Measurements from ENCODE around the gene MOSPD3. TPM values are rescaled to one million over a fixed set of nuclear protein-coding genes. Genes with fewer than 3 reads are reported as not detected.
"Not testable (repeated sequence)": the region's sequence is repeated elsewhere in the genome, so short reads cannot be mapped to it uniquely, and the experiment has no call there.

The MOSPD3 gene
- total RNA-seq, 2 experiments from 2014 or later, result 10.4 to 12.0 TPM

- DNase-seq (ENCODE audit: low spot score), result no peak
- Histone ChIP-seq H3K4me1 (ENCODE audit: insufficient read depth, low read length, poor library complexity, severe bottlenecking) (no peaks in the 10 kb centered on the region), H3K4me3 (ENCODE audit: low read depth, low read length, poor library complexity, severe bottlenecking) (no peak overlapping the region), H3K79me2 (ENCODE audit: insufficient read depth, low read depth, low read length) (no peaks in the 10 kb centered on the region), H3K9me3 (ENCODE audit: low read length) (no peaks in the 10 kb centered on the region), H3K27ac (ENCODE audit: low read depth, low read length, poor library complexity, severe bottlenecking) (no peak overlapping the region), H2AFZ (ENCODE audit: low read length) (no peak overlapping the region), H3K36me3 (ENCODE audit: insufficient read depth, low read length) (no peaks in the 10 kb centered on the region), H3K4me2 (ENCODE audit: low read length) (no peak overlapping the region), H4K20me1 (ENCODE audit: insufficient read depth, low read length) (no peaks in the 10 kb centered on the region), H3K9me2 (ENCODE audit: insufficient read depth, low read length) (no peaks in the 10 kb centered on the region)
- POLR2A ChIA-PET, result no interaction called here
- no TSS peak for BruUV-seq (replicated peaks)
- intact Hi-C loops (cut with micrococcal nuclease; ENCODE audit: unreplicated experiment), result no loop called here
- CTCF ChIA-PET (ENCODE audit: unreplicated experiment), result no interaction called here
- TF ChIP-seq, protein P1, sequence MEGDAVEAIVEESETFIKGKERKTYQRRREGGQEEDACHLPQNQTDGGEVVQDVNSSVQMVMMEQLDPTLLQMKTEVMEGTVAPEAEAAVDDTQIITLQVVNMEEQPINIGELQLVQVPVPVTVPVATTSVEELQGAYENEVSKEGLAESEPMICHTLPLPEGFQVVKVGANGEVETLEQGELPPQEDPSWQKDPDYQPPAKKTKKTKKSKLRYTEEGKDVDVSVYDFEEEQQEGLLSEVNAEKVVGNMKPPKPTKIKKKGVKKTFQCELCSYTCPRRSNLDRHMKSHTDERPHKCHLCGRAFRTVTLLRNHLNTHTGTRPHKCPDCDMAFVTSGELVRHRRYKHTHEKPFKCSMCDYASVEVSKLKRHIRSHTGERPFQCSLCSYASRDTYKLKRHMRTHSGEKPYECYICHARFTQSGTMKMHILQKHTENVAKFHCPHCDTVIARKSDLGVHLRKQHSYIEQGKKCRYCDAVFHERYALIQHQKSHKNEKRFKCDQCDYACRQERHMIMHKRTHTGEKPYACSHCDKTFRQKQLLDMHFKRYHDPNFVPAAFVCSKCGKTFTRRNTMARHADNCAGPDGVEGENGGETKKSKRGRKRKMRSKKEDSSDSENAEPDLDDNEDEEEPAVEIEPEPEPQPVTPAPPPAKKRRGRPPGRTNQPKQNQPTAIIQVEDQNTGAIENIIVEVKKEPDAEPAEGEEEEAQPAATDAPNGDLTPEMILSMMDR (conservative IDR thresholded peaks at IDR 0.05; ENCODE audit: low read length), result no peak
- no peak for TF ChIP-seq EZH2phosphoT487 (IDR thresholded peaks at IDR 0.05; ENCODE audit: borderline replicate concordance, low read depth, low read length)
Observed at GRCh38 chr7:100654908-100655831, 42.8 kb downstream of the MOSPD3 start.

DNA sequence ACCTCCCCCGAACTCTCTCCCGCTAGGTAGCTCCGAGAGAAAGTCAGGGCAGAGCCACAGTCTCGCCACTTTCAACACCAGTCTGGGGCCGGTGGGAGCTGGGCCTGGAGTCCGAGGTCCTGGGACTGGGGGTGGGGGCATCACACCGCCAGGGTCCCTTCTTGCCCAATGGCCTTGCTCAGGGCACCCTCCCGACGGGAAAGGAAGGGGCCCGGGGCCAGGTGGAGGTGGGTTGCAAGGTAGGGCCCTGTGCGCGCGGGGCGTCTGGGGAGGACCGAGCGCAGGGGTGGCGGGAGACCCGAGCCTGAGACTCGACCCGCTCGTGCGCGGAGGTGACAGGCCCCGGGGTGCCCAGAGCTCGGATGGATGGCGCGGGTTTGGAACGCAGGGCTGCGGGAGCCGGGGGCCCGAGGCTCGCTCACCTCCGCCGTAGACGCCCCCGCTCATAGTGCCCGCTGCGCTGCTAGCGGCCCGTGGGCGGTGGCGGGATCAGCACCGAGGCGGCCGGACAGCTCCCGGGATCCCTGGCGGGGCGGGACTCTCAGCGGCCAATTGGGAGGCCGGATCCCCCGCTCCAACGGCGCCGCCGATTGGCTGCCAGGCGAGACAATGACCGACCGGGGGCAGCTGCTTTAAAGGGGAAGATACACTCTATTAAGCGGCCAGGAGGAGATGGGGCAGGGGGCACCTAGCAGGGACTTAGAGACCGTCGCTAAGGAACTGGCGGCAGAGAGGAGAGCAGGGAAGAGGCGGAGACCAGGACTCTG lies 43.8 kb downstream of the MOSPD3 start, which contains the start of gene ACTL6B:
TSS of gene ACTL6B (minus strand) at position 541 of the 767 bp plus-strand sequence. CDS start at position 447, 94 bp downstream.
- Histone ChIP-seq H3K79me2 (ENCODE audit: insufficient read depth, low read depth, low read length) (no peaks in the 10 kb centered on the region), H3K4me1 (ENCODE audit: insufficient read depth, low read length, poor library complexity, severe bottlenecking) (no peaks in the 10 kb centered on the region), H3K9me2 (ENCODE audit: insufficient read depth, low read length) (no peaks in the 10 kb centered on the region), H3K4me2 (ENCODE audit: low read length) (no peak within 1 kb of the TSS), H3K4me3 (ENCODE audit: low read depth, low read length, poor library complexity, severe bottlenecking) (no peak within 1 kb of the TSS), H2AFZ (ENCODE audit: low read length) (no peak within 1 kb of the TSS), H4K20me1 (ENCODE audit: insufficient read depth, low read length) (no peaks in the 10 kb centered on the region), H3K9me3 (ENCODE audit: low read length) (no peaks in the 10 kb centered on the region), H3K36me3 (ENCODE audit: insufficient read depth, low read length) (no peaks in the 10 kb centered on the region), H3K27ac (ENCODE audit: low read depth, low read length, poor library complexity, severe bottlenecking) (no peak within 1 kb of the TSS)
- TF ChIP-seq, protein P1 (conservative IDR thresholded peaks at IDR 0.05; ENCODE audit: low read length), result no peak
- no peak for TF ChIP-seq EZH2phosphoT487 (IDR thresholded peaks at IDR 0.05; ENCODE audit: borderline replicate concordance, low read depth, low read length)
- no TSS peak for BruUV-seq (replicated peaks)
- DNase-seq (ENCODE audit: low spot score), result no peak
- ChIA-PET CTCF (ENCODE audit: unreplicated experiment) (no interaction called here), POLR2A (no interaction called here)
- intact Hi-C loops (cut with micrococcal nuclease; ENCODE audit: unreplicated experiment), result no loop called here

DNA sequence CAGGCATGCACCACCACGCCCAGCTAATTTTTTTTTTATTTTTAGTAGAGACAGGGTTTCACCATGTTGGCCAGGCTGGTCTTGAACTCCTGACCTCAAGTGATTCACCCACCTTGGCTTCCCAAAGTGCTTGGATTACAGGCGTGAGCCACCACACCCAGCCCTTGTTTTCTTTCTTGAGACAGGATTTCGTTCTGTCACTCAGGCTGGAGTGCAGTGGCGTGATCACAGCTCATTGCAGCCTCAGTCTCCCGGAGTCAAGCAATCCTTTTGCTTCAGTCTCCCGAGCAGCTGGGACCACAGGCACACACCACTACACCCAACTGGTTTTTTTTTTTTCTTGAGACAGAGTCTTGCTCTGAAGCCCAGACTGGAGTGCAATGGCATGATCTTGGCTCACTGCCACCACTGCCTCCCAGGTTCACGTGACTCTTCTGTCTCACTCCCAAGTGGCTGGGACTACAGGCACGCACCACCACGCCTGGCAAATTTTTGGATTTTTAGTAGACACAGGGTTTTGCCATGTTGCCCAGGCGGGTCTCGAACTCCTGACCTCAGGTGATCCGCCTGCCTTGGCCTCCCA lies 49.9 kb downstream of the MOSPD3 start:
- H3K4me2 ChIP-seq (ENCODE audit: low read length); CTCF ChIA-PET (ENCODE audit: unreplicated experiment); H2AFZ ChIP-seq (ENCODE audit: low read length); H3K79me2 ChIP-seq (ENCODE audit: insufficient read depth, low read depth, low read length); intact Hi-C loops (cut with micrococcal nuclease; ENCODE audit: unreplicated experiment); H3K4me3 ChIP-seq (ENCODE audit: low read depth, low read length, poor library complexity, severe bottlenecking); H3K9me2 ChIP-seq (ENCODE audit: insufficient read depth, low read length); DNase-seq (ENCODE audit: low spot score); POLR2A ChIA-PET; H3K27ac ChIP-seq (ENCODE audit: low read depth, low read length, poor library complexity, severe bottlenecking); H4K20me1 ChIP-seq (ENCODE audit: insufficient read depth, low read length); H3K36me3 ChIP-seq (ENCODE audit: insufficient read depth, low read length); H3K4me1 ChIP-seq (ENCODE audit: insufficient read depth, low read length, poor library complexity, severe bottlenecking); BruUV-seq (replicated peaks); H3K9me3 ChIP-seq (ENCODE audit: low read length): not testable (repeated sequence)

Data from OCI-LY7 (cell line).